Osteoblast (primary cell): ENCODE results near the gene PJA1. TPM values are rescaled to one million over a fixed set of nuclear protein-coding genes. Genes with fewer than 3 reads are reported as not detected.

ENCODE experiments used
- DNase-seq: peaks from one replicate; pipeline ENCODE4 v3.0.0; 2011; ENCODE audit warnings: low spot score, mixed read lengths; ENCODE audit not compliant: insufficient read length; ENCODE audit errors: missing footprints
- H2AFZ ChIP-seq: 2 replicates; pipeline ENCODE4 v1.6.0; 2011; ENCODE audit warnings: mild to moderate bottlenecking, low read length
- H3K27ac ChIP-seq: 2 replicates; pipeline ENCODE4 v1.5.1; 2011; ENCODE audit warnings: mild to moderate bottlenecking, low read depth, low read length, moderate library complexity
- H3K27me3 ChIP-seq: 2 replicates; pipeline ENCODE4 v1.6.0; 2012; ENCODE audit warnings: mild to moderate bottlenecking, control low read depth, inconsistent platforms, low read length, moderate library complexity; ENCODE audit not compliant: insufficient read depth
- H3K36me3 ChIP-seq: 2 replicates; pipeline ENCODE4 v1.5.1; 2011; ENCODE audit warnings: mild to moderate bottlenecking, low read length, control low read depth, moderate library complexity; ENCODE audit not compliant: insufficient read depth
- H3K4me1 ChIP-seq: 2 replicates; pipeline ENCODE4 v1.5.1; 2011; ENCODE audit warnings: mild to moderate bottlenecking, low read length, control low read depth, moderate library complexity; ENCODE audit not compliant: insufficient read depth
- H3K4me2 ChIP-seq: 2 replicates; pipeline ENCODE4 v1.6.0; 2011; ENCODE audit warnings: mild to moderate bottlenecking, low read length; ENCODE audit not compliant: insufficient read depth
- H3K4me3 ChIP-seq: fragments of 200-600 bp; sonication (generic); 3 replicates; pipeline ENCODE4 v1.5.1; 2012; ENCODE audit warnings: mild to moderate bottlenecking, low read length, inconsistent platforms; ENCODE audit not compliant: insufficient read depth
- H3K79me2 ChIP-seq: 2 replicates; pipeline ENCODE4 v1.6.0; 2012; ENCODE audit warnings: mild to moderate bottlenecking, low read length, control low read depth, inconsistent platforms; ENCODE audit not compliant: insufficient read depth
- H3K9me3 ChIP-seq: 2 replicates; pipeline ENCODE4 v1.5.1; 2011; ENCODE audit warnings: low read depth, low read length, control low read depth
- H4K20me1 ChIP-seq: 2 replicates; pipeline ENCODE4 v1.6.0; 2012; ENCODE audit warnings: mild to moderate bottlenecking, low read length, control low read depth; ENCODE audit not compliant: insufficient read depth
- total RNA-seq: library from RNA; depleted of rRNA; stranded (reverse); fragments of >200 nt; gene quantifications from 2 replicates; pipeline ENCODE4 v1.2.3, GENCODE V29; 2012
- TF ChIP-seq, protein P1 (sequence below): IDR thresholded peaks from 2 replicates; pipeline ENCODE4 v1.5.1; 2011; ENCODE audit warnings: mild to moderate bottlenecking, low read depth, low read length, moderate library complexity; ENCODE audit errors: extremely low read depth

Gene PJA1
- total RNA-seq, 1 donor = 21.0 TPM

DNA sequence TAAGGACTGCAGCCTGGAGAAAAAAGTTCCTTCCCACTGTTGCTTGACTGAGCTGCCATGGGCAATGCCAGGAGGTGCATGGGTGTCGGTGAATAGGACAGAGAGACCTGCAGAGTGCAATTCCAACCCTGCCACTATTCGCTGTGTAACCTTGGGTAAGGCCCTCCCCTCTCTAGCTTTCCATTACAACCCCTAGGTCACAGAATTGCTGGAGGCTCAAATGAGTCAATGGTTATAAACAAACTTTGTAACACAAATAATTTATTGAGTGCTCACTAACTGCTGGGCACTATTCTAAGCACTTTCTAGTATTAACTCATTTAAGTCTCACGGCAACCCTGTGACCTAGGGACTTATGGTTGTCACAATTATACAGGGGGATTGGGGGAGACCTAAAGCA, 37.8 kb downstream of the PJA1 start:
- Histone ChIP-seq H3K27ac (no peak overlapping the region), H3K36me3 (no peaks in the 10 kb centered on the region), H3K4me3 (no peak overlapping the region), H3K9me3 (no peaks in the 10 kb centered on the region), H3K4me2 (no peak overlapping the region), H3K27me3 (peaks cover 24% of the 10 kb centered on the region), H2AFZ (no peak overlapping the region), H3K4me1 (peaks cover 6% of the 10 kb centered on the region), H3K79me2 (no peaks in the 10 kb centered on the region), H4K20me1 (no peaks in the 10 kb centered on the region)
- TF ChIP-seq, protein P1, sequence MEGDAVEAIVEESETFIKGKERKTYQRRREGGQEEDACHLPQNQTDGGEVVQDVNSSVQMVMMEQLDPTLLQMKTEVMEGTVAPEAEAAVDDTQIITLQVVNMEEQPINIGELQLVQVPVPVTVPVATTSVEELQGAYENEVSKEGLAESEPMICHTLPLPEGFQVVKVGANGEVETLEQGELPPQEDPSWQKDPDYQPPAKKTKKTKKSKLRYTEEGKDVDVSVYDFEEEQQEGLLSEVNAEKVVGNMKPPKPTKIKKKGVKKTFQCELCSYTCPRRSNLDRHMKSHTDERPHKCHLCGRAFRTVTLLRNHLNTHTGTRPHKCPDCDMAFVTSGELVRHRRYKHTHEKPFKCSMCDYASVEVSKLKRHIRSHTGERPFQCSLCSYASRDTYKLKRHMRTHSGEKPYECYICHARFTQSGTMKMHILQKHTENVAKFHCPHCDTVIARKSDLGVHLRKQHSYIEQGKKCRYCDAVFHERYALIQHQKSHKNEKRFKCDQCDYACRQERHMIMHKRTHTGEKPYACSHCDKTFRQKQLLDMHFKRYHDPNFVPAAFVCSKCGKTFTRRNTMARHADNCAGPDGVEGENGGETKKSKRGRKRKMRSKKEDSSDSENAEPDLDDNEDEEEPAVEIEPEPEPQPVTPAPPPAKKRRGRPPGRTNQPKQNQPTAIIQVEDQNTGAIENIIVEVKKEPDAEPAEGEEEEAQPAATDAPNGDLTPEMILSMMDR = no peak
- no peak for DNase-seq

- Histone ChIP-seq H2AFZ (no peak overlapping the region), H3K9me3 (no peaks in the 10 kb centered on the region), H3K36me3 (no peaks in the 10 kb centered on the region), H3K4me1 (peaks cover 6% of the 10 kb centered on the region), H4K20me1 (no peaks in the 10 kb centered on the region), H3K27me3 (peaks cover 26% of the 10 kb centered on the region), H3K4me3 (no peak overlapping the region), H3K4me2 (no peak overlapping the region), H3K79me2 (no peaks in the 10 kb centered on the region), H3K27ac (no peak overlapping the region)
- TF ChIP-seq, protein P1 = no peak
- DNase-seq = peak; percentile 64
Observed at GRCh38 chrX:69126642-69127041, 38.6 kb downstream of the PJA1 start.

DNA sequence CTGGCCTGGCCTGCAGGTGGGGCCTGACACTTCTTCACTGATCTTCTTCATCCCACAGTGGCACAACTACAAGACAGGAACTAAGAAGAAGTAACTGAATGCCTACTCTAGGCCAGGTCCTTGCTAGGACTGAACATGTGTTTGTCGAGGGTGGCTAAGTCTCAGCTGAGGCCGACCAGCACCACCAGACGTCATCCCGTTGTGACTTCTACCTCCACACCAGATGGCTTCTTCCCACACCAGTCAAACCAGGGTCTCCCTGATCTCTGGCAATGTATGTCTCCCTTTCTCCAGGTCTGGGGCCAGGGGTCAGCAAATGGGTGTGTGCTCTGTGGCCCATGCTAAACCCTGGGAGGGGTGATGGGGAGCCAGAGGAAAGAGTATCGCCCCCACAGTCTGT, 40.2 kb downstream of the PJA1 start:
- H3K4me3 ChIP-seq = no peak overlapping the region
- peaks cover 6% of the 10 kb centered on the region for H3K4me1 ChIP-seq
- no peaks in the 10 kb centered on the region for H4K20me1 ChIP-seq
- no peak overlapping the region for H2AFZ ChIP-seq
- no peaks in the 10 kb centered on the region for H3K9me3 ChIP-seq
- H3K4me2 ChIP-seq = no peak overlapping the region
- no peaks in the 10 kb centered on the region for H3K36me3 ChIP-seq
- H3K27ac ChIP-seq = no peak overlapping the region
- peak; percentile 45 for DNase-seq
- peaks cover 24% of the 10 kb centered on the region for H3K27me3 ChIP-seq
- H3K79me2 ChIP-seq = no peaks in the 10 kb centered on the region
- TF ChIP-seq, protein P1 = no peak

DNA sequence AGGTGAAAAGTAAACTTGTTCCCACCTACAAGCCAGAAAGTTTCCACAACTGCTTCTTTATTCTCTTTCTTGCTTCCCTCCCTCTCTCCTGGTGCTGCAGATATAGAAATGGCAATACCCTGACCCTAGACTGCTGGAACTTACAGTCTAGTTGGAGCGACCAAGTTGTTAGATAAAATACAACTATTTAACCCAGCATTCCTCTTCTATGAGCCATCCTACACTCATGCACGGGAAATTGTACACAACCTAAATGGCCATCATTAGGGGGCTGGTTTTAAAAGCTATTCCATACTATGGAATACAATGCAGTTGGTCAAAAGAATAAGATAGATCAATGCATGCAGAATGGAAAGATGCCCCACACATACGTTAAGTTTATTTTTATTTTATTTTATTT, 41.1 kb downstream of the PJA1 start:
- TF ChIP-seq, protein P1 = no peak
- H4K20me1 ChIP-seq = no peaks in the 10 kb centered on the region
- peak; percentile 82 for DNase-seq
- peaks cover 24% of the 10 kb centered on the region for H3K27me3 ChIP-seq
- H3K36me3 ChIP-seq = no peaks in the 10 kb centered on the region
- H3K4me3 ChIP-seq = no peak overlapping the region
- peaks cover 6% of the 10 kb centered on the region for H3K4me1 ChIP-seq
- H3K79me2 ChIP-seq = no peaks in the 10 kb centered on the region
- no peak overlapping the region for H2AFZ ChIP-seq
- H3K27ac ChIP-seq = no peak overlapping the region
- H3K9me3 ChIP-seq = no peaks in the 10 kb centered on the region
- peak overlapping the region; percentile 28 for H3K4me2 ChIP-seq
